CD4-positive, alpha-beta T cell treated with Interleukin-17A for 1 hour (primary cell): ENCODE results near the gene EYA2.

Experiments
- DNase-seq: peaks from one replicate; pipeline ENCODE4 v3.0.0-alpha.2; 2020

Gene EYA2

DNA sequence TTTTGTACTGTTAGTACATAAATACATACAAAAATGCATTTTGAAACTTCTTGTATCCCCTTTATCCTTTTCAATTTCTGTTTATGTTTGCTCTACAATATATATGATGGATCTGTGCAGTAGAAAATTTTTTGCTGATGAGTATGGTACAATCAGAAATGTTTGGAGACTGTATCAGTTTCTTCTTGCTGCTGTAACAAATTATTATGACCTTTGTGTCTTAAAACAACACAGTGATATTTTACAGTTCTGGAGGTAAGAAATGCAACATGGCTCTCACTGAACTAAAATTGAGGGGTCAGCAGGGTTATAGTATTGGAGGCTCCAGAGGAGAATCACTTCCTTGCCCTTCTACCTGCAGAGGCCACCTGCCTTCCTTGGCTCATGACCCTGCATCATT, 184.4 kb downstream of the EYA2 start:
- DNase-seq: no peak

- no peak for DNase-seq
Measured at GRCh38 chr20:47080365-47080764, 185.7 kb downstream of the EYA2 start.

- DNase-seq: no peak
Measured at GRCh38 chr20:47086316-47086715, 191.7 kb downstream of the EYA2 start.

GRCh38 chr20:47088335-47088734, 193.7 kb downstream of the EYA2 start:
- no peak for DNase-seq

DNA sequence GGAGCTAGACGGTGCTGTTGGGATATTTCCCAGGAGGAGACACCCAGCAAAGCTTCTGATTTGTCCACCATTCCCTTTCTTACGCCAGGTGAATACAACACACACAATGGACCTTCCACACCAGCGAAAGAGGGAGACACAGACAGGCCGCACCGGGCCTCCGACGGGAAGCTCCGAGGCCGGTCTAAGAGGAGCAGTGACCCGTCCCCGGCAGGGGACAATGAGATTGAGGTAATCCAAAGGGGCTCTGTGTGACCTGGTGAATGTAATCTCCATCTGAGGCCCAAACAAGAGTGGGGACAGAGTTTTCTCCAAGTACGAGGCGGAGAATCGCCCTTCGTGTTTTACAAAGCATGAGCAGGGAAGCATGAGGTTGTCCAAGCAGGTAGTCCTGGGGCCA, 194.5 kb downstream of the EYA2 start:
- no peak for DNase-seq

DNA sequence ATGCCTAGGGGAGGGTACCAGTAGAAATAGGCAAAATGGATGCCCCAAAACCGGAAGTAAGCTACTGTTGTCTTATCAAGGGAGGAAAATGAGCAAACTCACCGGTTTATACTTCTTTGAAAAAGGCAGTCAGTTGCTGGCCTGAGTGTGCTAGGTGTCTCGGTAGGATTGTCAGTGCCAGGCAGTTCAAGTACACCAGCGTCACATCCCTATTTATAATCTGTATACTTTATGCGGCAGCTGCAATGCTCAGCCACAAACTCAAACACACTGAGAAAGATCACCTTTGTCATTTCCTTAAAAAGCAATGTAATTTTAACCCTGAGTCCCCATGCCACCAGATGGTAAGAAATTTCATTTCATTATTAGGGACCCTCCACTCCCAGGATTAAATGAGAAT, 196.2 kb downstream of the EYA2 start:
- DNase-seq: no peak

- DNase-seq: no peak
Measured at GRCh38 chr20:47093320-47093966, 198.8 kb downstream of the EYA2 start.

GRCh38 chr20:47095690-47096089, 201.0 kb downstream of the EYA2 start:
- no peak for DNase-seq

- no peak for DNase-seq
Measured at GRCh38 chr20:47097691-47098622, 203.3 kb downstream of the EYA2 start.

DNA sequence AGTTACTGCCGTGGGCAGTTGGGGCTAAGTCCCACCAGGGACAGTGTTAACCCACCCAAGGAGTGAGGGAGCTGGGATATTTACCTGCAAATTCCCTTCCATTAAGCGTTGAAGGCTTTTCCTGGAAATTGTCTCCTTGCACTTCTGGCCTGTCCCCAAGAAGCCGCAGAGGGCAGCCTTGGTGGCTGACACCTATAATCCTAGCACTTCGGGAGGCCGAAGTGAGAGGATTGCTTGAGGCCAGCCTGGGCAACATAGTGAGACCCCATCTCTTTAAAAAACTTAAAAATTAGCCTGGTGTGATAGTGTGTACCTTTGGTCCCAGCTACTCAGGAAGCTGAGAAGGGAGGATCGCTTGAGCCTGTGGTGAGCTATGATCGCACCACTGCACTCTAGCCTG, 204.4 kb downstream of the EYA2 start:
- no peak for DNase-seq

GRCh38 chr20:47099825-47100441, 205.3 kb downstream of the EYA2 start:
- DNase-seq: no peak

DNA sequence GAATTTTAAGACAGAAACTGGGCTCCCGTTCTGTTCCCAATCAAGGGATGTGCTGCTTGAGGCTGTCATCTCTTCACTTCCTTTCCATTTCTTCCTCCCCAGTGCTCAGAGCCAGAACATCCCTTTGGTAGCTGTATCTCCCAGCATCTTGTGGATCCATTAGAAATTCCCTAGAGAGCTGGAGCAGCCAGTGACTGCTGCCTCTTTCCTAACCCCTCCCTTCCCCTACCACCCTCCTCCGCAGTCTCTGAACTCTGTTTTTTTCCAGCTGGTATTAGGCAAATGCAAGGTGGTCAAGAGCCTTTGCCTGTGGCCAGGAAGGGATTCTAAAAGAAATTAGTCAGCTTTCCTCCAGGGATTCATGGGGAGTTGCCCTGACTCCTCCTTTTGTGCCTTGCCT, 208.0 kb downstream of the EYA2 start:
- no peak for DNase-seq

DNA sequence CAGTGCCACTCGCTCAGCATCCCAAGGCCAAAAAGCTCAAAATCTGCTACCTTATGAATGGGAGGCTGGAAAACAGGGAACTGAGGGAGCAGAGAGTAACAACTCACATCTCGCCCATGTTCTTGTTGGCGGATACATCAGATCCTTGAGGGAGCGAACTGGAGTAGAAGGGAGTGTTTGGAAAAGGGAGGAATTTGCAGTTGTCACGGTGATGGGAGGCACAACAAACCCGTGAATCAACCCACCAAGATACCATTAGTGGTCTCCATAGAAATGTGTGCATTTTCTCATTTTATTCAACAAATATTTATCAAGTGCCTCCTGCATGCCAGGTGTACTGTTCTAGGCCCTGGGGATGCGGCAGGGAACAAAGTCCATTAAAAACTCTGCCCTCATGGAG, 212.1 kb downstream of the EYA2 start:
- no peak for DNase-seq

GRCh38 chr20:47108994-47109393, 214.4 kb downstream of the EYA2 start:
- DNase-seq: no peak

- no peak for DNase-seq
Measured at GRCh38 chr20:47110819-47111218, 216.2 kb downstream of the EYA2 start.

DNA sequence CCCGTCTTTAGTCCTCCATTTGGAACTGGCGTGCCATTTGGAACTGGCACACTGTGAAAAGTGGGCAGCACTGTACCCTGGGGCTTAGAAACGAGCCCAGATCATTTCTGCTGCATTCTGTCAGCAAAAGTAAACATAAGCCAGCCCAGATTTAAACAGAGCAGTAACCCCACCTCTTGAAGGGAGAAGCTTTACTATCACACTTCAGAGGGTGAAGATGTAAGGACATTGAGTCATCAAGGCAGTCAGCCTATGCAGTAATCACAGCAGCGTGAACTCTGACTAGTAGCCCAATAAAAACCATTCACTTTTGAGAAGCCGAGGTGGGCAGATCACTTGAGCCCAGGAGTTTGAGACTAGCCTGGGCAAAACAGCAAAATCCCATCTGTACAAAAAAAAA, 216.9 kb downstream of the EYA2 start:
- no peak for DNase-seq

- DNase-seq: no peak
Measured at GRCh38 chr20:47113362-47114109, 218.9 kb downstream of the EYA2 start.

DNA sequence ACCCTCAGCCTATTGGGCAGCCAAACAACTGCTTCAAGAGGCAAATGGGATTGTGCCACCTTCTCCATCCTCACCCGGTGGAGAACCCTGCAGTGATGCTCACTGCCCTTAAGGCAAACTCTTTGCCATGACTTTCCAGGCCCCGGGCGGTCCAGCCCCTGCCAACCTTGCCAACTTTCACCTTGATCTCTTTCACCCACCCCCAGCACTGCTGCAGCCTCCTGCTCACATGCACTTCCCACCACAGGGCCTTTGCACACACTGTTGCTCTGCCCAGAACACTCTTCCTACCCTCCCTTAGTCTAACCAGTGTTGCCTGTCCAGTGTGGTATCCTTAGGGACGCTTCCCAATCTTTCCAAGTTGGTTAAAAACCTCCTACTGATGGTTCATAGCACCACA, 221.1 kb downstream of the EYA2 start:
- no peak for DNase-seq

- DNase-seq: no peak
Measured at GRCh38 chr20:47117371-47117770, 222.7 kb downstream of the EYA2 start.

- DNase-seq: no peak
Measured at GRCh38 chr20:47117773-47118172, 223.1 kb downstream of the EYA2 start.

GRCh38 chr20:47118206-47118605, 223.6 kb downstream of the EYA2 start:
- no peak for DNase-seq

- DNase-seq: no peak
Measured at GRCh38 chr20:47118641-47119040, 224.0 kb downstream of the EYA2 start.

GRCh38 chr20:47120346-47120936, 225.8 kb downstream of the EYA2 start:
- DNase-seq: no peak
